ENCODE data around the gene DLG1.
"Not testable (repeated sequence)": the region's sequence is repeated elsewhere in the genome, so short reads cannot be mapped to it uniquely, and the experiment has no call there.

DNA sequence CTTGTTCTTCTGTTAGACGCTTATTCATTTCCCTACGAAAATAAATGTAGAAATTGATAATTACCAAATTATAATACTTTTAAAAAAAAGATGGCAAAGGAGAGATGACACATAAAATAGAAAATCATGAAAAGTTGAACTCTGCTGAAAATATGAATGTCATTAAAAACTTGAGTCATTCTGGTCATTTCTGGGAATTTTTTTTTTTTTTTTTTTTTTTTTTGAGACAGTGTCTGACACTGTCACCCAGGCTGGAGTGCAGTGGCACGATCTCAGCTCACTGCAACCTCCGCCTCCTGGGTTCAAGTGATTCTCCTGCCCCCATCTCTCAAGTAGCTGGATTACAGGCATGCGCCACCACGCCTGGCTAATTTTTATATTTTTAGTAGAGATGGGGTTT is 246.8 kb downstream of the DLG1 start:
- TF ChIP-seq, protein P1, sequence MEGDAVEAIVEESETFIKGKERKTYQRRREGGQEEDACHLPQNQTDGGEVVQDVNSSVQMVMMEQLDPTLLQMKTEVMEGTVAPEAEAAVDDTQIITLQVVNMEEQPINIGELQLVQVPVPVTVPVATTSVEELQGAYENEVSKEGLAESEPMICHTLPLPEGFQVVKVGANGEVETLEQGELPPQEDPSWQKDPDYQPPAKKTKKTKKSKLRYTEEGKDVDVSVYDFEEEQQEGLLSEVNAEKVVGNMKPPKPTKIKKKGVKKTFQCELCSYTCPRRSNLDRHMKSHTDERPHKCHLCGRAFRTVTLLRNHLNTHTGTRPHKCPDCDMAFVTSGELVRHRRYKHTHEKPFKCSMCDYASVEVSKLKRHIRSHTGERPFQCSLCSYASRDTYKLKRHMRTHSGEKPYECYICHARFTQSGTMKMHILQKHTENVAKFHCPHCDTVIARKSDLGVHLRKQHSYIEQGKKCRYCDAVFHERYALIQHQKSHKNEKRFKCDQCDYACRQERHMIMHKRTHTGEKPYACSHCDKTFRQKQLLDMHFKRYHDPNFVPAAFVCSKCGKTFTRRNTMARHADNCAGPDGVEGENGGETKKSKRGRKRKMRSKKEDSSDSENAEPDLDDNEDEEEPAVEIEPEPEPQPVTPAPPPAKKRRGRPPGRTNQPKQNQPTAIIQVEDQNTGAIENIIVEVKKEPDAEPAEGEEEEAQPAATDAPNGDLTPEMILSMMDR (IDR thresholded peaks at IDR 0.05), result not testable (repeated sequence)
- TF ChIP-seq POLR2A (IDR thresholded peaks at IDR 0.05), result not testable (repeated sequence)

All from adrenal gland (tissue), 5 donors.